BJ (cell line): ENCODE data around the gene ZNF135. TPM values are rescaled to one million over a fixed set of nuclear protein-coding genes. Genes with fewer than 3 reads are reported as not detected.

Source experiments
- CTCF ChIA-PET: fragments of 350-600 bp; formaldehyde crosslinking; extraction: SDS; loops from one replicate; lab custom pipeline; 2021; ENCODE audit warnings: antibody characterized with exemption, inconsistent platforms; lab: Yijun Ruan, JAX
- POLR2A ChIA-PET: fragments of 300-600 bp; sonication (Branson Sonifier 250); formaldehyde crosslinking; extraction: SDS; loops from one replicate; lab custom pipeline; 2021; ENCODE audit warnings: antibody characterized with exemption; lab: Charles Lee
- DNase-seq: peaks from one replicate; pipeline ENCODE4 v3.0.0-alpha.2; 2011; ENCODE audit warnings: low read depth
- H3K27me3 ChIP-seq: 2 replicates; pipeline ENCODE4 v1.6.0; 2011; ENCODE audit warnings: low read length; ENCODE audit not compliant: control insufficient read depth, insufficient read depth
- H3K36me3 ChIP-seq: 2 replicates; pipeline ENCODE4 v1.5.1; 2011; ENCODE audit warnings: low read length; ENCODE audit not compliant: control insufficient read depth, insufficient read depth
- H3K4me3 ChIP-seq: 2 replicates; pipeline ENCODE4 v1.5.1; 2011; ENCODE audit warnings: low read depth, mild to moderate bottlenecking, control low read depth, low read length
- CTCF ChIP-seq: IDR thresholded peaks from 2 replicates; pipeline ENCODE4 v1.5.1; 2011; ENCODE audit warnings: low read depth, mild to moderate bottlenecking, control low read depth, inconsistent platforms, low read length, moderate library complexity; ENCODE audit not compliant: insufficient read depth
- polyA plus RNA-seq: library from polyadenylated mRNA; depleted of rRNA; stranded (reverse); fragments of >200 nt; gene quantifications from 2 replicates; pipeline ENCODE4 v1.2.3, GENCODE V29; 2011

ZNF135 gene
- polyA plus RNA-seq, 1 experiment: 6.8 TPM

- Histone ChIP-seq H3K27me3 (no peaks in the 10 kb centered on the region), H3K36me3 (no peaks in the 10 kb centered on the region), H3K4me3 (no peak overlapping the region)
- no peak for DNase-seq
- ChIA-PET POLR2A (no interaction called here), CTCF (no interaction called here)
- TF ChIP-seq CTCF: no peak
These were observed 16.4 kb upstream of the ZNF135 start for GRCh38 chr19:58042495-58043340.

GRCh38 chr19:58044391-58044790, 14.7 kb upstream of the ZNF135 start:
- CTCF ChIA-PET: no interaction called here
- no peak for DNase-seq
- Histone ChIP-seq H3K4me3 (no peak overlapping the region), H3K27me3 (no peaks in the 10 kb centered on the region), H3K36me3 (no peaks in the 10 kb centered on the region)
- TF ChIP-seq CTCF: no peak
- POLR2A ChIA-PET: no interaction called here

GRCh38 chr19:58044886-58045285, 14.2 kb upstream of the ZNF135 start:
- Histone ChIP-seq H3K36me3 (no peaks in the 10 kb centered on the region), H3K27me3 (no peaks in the 10 kb centered on the region), H3K4me3 (no peak overlapping the region)
- TF ChIP-seq CTCF: no peak
- ChIA-PET POLR2A (no interaction called here), CTCF (interaction anchor here (1.5 kb wide), 1 partner anchor 12 kb away, joined by 4 read pairs; no protein-coding TSS in a partner anchor)
- DNase-seq: no peak

GRCh38 chr19:58045411-58046050, 13.6 kb upstream of the ZNF135 start:
- no peaks in the 10 kb centered on the region for H3K27me3 ChIP-seq
- CTCF ChIA-PET: interaction anchor here (1.5 kb wide), 1 partner anchor 12 kb away, joined by 4 read pairs; no protein-coding TSS in a partner anchor
- H3K4me3 ChIP-seq: no peak overlapping the region
- no peak for DNase-seq
- no peak for TF ChIP-seq CTCF
- POLR2A ChIA-PET: no interaction called here
- H3K36me3 ChIP-seq: no peaks in the 10 kb centered on the region

GRCh38 chr19:58046856-58047255, 12.2 kb upstream of the ZNF135 start:
- H3K4me3 ChIP-seq: no peak overlapping the region
- ChIA-PET POLR2A (no interaction called here), CTCF (no interaction called here)
- no peaks in the 10 kb centered on the region for H3K36me3 ChIP-seq
- no peaks in the 10 kb centered on the region for H3K27me3 ChIP-seq
- TF ChIP-seq CTCF: no peak
- DNase-seq: no peak
